H7 (cell line): ENCODE measurements around the gene PRKCA. TPM values are rescaled to one million over a fixed set of nuclear protein-coding genes. Genes with fewer than 3 reads are reported as not detected.

Experiments
- DNase-seq: peaks from one replicate; pipeline ENCODE4 v3.0.0; 2012
- H3K27me3 ChIP-seq: 2 replicates; pipeline ENCODE4 v1.6.0; 2011; ENCODE audit warnings: mild to moderate bottlenecking, low read length; ENCODE audit not compliant: control insufficient read depth, insufficient read depth
- H3K36me3 ChIP-seq: replicated peaks from 2 replicates; pipeline ENCODE4 v1.5.1; 2011; ENCODE audit warnings: low read length; ENCODE audit not compliant: control insufficient read depth, insufficient read depth
- H3K4me3 ChIP-seq: 2 replicates; pipeline ENCODE4 v1.5.1; 2011; ENCODE audit warnings: low read depth, mild to moderate bottlenecking, control low read depth, low read length, moderate library complexity; ENCODE audit not compliant: insufficient read depth
- total RNA-seq: library from RNA; depleted of rRNA; stranded (reverse); fragments of >200 nt; shearing (Covaris generic); gene quantifications from 2 replicates; pipeline ENCODE4 v1.2.3, GENCODE V29; 2014

PRKCA gene
- total RNA-seq, 1 experiment from 2014 or later = 10.0 TPM

DNA sequence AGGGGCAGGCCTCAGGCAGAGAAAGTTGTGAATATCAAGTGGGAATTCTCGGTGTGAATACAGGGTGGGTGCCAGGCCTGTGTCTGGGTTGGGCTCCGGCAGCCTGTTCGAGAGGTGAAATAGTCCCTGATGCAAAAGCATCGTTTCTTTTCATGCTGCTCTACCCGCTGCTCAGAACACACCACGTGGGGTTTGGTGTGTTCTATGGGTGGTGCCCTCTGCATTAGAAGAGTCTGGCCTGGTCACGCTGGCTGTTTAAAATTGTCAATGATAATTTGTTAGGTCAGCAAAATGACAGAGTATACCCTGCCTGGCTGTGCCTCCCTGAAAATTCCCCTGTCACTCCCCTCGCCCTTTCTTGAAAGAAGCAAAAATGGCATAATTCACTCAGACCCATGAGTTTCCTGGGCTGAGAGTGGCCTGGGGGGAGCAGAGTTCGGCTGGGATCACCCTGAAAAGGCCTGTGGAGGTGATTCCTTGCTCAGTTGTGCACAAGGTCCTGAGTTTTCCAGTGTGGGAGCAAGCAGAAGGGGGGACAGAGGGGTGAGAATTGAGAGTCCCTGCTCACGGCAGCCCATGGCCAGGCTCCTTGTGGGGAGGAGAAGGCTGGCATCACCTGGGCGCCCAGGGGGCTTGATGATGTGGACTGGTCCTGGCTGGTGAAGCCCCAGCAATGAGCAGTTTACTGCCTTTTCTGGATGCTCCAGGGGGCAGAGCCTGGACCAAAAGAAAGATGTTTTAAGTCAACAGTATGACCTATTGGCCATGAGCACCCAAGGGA lies 535.7 kb downstream of the PRKCA start:
- DNase-seq = no peak
- H3K36me3 ChIP-seq = no peaks in the 10 kb centered on the region
- no peak overlapping the region for H3K4me3 ChIP-seq
- peaks cover 14% of the 10 kb centered on the region for H3K27me3 ChIP-seq

- no peak overlapping the region for H3K4me3 ChIP-seq
- H3K27me3 ChIP-seq = peaks cover 12% of the 10 kb centered on the region
- H3K36me3 ChIP-seq = no peaks in the 10 kb centered on the region
- DNase-seq = no peak
These were observed 537.2 kb downstream of the PRKCA start for GRCh38 chr17:66839616-66840015.

GRCh38 chr17:66840061-66840460 lies 537.6 kb downstream of the PRKCA start:
- H3K36me3 ChIP-seq = no peaks in the 10 kb centered on the region
- H3K27me3 ChIP-seq = peaks cover 9% of the 10 kb centered on the region
- DNase-seq = no peak
- no peak overlapping the region for H3K4me3 ChIP-seq

- DNase-seq = peak; percentile 54
- no peaks in the 10 kb centered on the region for H3K27me3 ChIP-seq
- no peaks in the 10 kb centered on the region for H3K36me3 ChIP-seq
- H3K4me3 ChIP-seq = no peak overlapping the region
These were observed 538.9 kb downstream of the PRKCA start for GRCh38 chr17:66841328-66841727.

DNA sequence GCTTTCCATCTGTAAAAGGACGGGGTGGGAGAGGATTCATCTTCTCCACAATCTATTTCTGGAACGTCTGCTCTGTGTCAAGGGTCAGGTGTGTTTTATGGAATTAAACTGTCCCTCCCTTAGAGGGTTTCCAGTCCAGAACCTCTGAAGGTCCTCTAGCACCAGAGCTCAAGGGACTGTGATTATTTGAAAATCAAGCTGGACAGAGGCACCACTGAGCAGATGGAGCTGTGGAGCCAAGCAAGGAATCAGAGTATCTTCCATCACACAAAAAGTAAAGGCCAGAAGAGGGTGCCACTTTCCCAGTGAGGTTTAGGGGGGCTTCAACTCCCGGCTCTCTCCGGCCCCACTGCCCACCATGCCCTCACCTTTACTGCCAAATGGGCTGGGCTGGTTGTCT lies 539.3 kb downstream of the PRKCA start:
- Histone ChIP-seq H3K4me3 (no peak overlapping the region), H3K27me3 (no peaks in the 10 kb centered on the region), H3K36me3 (no peaks in the 10 kb centered on the region)
- no peak for DNase-seq

DNA sequence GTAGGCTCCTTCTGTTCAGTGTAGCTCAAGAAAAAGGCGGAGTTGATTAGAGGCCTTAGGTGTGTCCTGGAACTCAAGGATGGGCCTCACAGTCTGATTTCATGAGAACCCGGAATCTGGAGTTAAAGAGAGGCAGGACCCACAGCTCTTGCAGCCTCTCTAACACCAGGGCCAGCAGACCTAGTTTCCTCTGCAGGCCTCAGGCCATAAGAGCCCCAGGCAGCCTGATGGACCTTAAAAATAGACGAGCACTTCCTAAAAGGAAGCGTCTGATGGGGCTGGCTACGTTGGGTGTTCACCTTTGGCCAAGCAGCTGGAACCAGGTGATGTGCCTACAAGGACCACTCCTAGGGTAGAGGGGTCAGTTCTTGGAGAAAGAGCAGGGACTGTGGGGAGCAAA lies 540.1 kb downstream of the PRKCA start:
- no peaks in the 10 kb centered on the region for H3K36me3 ChIP-seq
- no peaks in the 10 kb centered on the region for H3K27me3 ChIP-seq
- H3K4me3 ChIP-seq = no peak overlapping the region
- no peak for DNase-seq

- Histone ChIP-seq H3K27me3 (no peaks in the 10 kb centered on the region), H3K36me3 (no peaks in the 10 kb centered on the region), H3K4me3 (no peak overlapping the region)
- DNase-seq = no peak
These were observed 540.5 kb downstream of the PRKCA start for GRCh38 chr17:66842959-66843358.

GRCh38 chr17:66843627-66844026 lies 541.2 kb downstream of the PRKCA start:
- Histone ChIP-seq H3K27me3 (no peaks in the 10 kb centered on the region), H3K36me3 (no peaks in the 10 kb centered on the region), H3K4me3 (no peak overlapping the region)
- no peak for DNase-seq

GRCh38 chr17:66847704-66848103 lies 545.3 kb downstream of the PRKCA start:
- no peaks in the 10 kb centered on the region for H3K36me3 ChIP-seq
- H3K4me3 ChIP-seq = no peak overlapping the region
- no peaks in the 10 kb centered on the region for H3K27me3 ChIP-seq
- DNase-seq = no peak

- Histone ChIP-seq H3K4me3 (no peak overlapping the region), H3K36me3 (no peaks in the 10 kb centered on the region), H3K27me3 (no peaks in the 10 kb centered on the region)
- DNase-seq = no peak
These were observed 546.1 kb downstream of the PRKCA start for GRCh38 chr17:66848496-66848895.

- H3K36me3 ChIP-seq = no peaks in the 10 kb centered on the region
- DNase-seq = no peak
- no peaks in the 10 kb centered on the region for H3K27me3 ChIP-seq
- H3K4me3 ChIP-seq = no peak overlapping the region
These were observed 546.7 kb downstream of the PRKCA start for GRCh38 chr17:66849032-66849655.

- H3K36me3 ChIP-seq = no peaks in the 10 kb centered on the region
- no peaks in the 10 kb centered on the region for H3K27me3 ChIP-seq
- DNase-seq = no peak
- no peak overlapping the region for H3K4me3 ChIP-seq
These were observed 547.6 kb downstream of the PRKCA start for GRCh38 chr17:66849851-66850580.

DNA sequence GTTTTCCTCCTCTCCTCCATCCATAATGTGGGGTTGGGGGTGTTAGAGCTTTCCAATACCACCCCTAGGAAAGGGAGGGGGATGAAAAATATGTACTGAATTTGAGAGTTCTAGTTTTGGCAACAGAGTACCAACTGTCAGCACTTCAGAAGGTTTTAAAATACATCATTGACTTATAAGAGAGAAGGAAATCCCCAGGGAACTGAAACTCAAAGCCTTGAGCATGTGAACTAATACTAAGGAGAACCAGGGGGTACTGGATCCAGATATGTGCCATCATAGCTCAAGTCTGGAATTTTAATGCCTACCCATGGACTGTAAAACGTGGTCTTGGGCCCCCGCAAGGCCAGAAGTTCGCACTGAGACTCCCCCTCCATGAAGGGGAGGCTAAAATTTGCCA lies 548.3 kb downstream of the PRKCA start:
- H3K36me3 ChIP-seq = no peaks in the 10 kb centered on the region
- no peak for DNase-seq
- H3K4me3 ChIP-seq = no peak overlapping the region
- no peaks in the 10 kb centered on the region for H3K27me3 ChIP-seq

- Histone ChIP-seq H3K27me3 (no peaks in the 10 kb centered on the region), H3K36me3 (no peaks in the 10 kb centered on the region), H3K4me3 (no peak overlapping the region)
- peak; percentile 82 for DNase-seq
These were observed 552.8 kb downstream of the PRKCA start for GRCh38 chr17:66855204-66855603.
